Breast epithelium (tissue), 4 donors: ENCODE data around the gene MTERF1. TPM values are rescaled to one million over a fixed set of nuclear protein-coding genes. Genes with fewer than 3 reads are reported as not detected.

Source experiments
- DNase-seq, 2 donors: peaks; one replicate each; pipeline ENCODE4 v3.0.0-alpha.2; 2019; ENCODE audit warnings: low spot score in 2 of 2
- H3K27ac ChIP-seq, 2 donors: fragments of 200-600 bp; sonication (generic) in 1 of 2; one replicate each; pipeline ENCODE4 v1.5.1; 2016 to 2019; ENCODE audit warnings: mild to moderate bottlenecking in 1 of 2
- H3K27me3 ChIP-seq, 2 donors: fragments of 200-600 bp; sonication (generic) in 1 of 2; one replicate each; pipeline versions ENCODE4 v1.5.1 to v1.6.0; 2017 to 2019; ENCODE audit warnings: control low read depth in 1 of 2, mild to moderate bottlenecking in 1 of 2
- H3K36me3 ChIP-seq: fragments of 200-600 bp; one replicate; pipeline ENCODE4 v1.5.1; 2019
- H3K4me1 ChIP-seq, 2 donors: fragments of 200-600 bp; sonication (generic); one replicate each; pipeline ENCODE4 v1.5.1; 2016 to 2019; ENCODE audit warnings: control low read depth in 1 of 2
- H3K4me3 ChIP-seq, 3 donors: fragments of 200-600 bp; sonication (generic); 1 replicate in 2 of 3; 2 replicates in 1 of 3; pipeline ENCODE4 v1.5.1; 2016 to 2019; ENCODE audit warnings: mild to moderate bottlenecking in 3 of 3, moderate library complexity in 2 of 3
- H3K9me3 ChIP-seq, 2 donors: fragments of 200-600 bp; sonication (generic) in 1 of 2; one replicate each; pipeline ENCODE4 v1.5.1; 2016 to 2019; ENCODE audit warnings: control low read depth in 1 of 2
- POLR2A ChIP-seq: fragments of 450-650 bp; IDR thresholded peaks from one replicate; pipeline ENCODE4 v1.6.1; 2016; ENCODE audit warnings: antibody characterized with exemption, mild to moderate bottlenecking, moderate library complexity
- POLR2AphosphoS5 ChIP-seq, 3 donors: sonication (generic); formaldehyde crosslinking; IDR thresholded peaks; one replicate each; pipeline ENCODE4 v1.6.1; 2017; ENCODE audit warnings: antibody characterized with exemption in 3 of 3
- intact Hi-C: fragments of 100-400 bp; cut with DNase I; formaldehyde crosslinking; loops from one replicate; pipeline ENCODE4 v1.15.1; 2023; ENCODE audit warnings: low total_unique reads
- total RNA-seq, 3 donors: library from RNA; depleted of rRNA; stranded (reverse); fragments of >200 nt; gene quantifications; one replicate each; pipeline ENCODE4 v1.1.0, GENCODE V29; 2016
- TF ChIP-seq, protein P1 (sequence below), 3 donors: fragments of 450-650 bp; IDR thresholded peaks; one replicate each; pipeline ENCODE4 v1.5.1; 2016 to 2017; ENCODE audit warnings: antibody characterized with exemption in 3 of 3, mild to moderate bottlenecking in 3 of 3, moderate library complexity in 3 of 3

MTERF1 gene
- total RNA-seq, 3 donors from 2014 or later: 11.5 to 18.6 (median 12.5) TPM

DNA sequence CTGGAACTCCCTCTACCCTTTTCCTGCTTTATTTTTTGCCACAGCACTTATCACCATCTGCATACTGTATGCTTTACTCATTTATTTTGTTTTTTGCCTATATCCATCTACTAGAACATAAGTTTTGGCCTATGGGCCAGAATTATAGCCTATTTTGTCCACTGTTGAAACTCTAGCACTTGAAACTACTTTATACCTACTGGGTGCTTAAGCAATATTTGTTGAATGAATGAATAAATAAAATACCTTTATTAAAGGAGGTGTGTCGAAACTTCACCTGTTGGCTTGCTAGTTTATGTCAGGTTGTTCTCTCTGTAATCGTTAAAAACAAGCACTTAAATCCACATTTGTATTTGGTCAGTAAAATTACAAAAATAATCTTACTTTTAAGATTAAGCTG, 53.3 kb downstream of the MTERF1 start:
- no peaks in the 10 kb centered on the region for H3K4me1 ChIP-seq
- DNase-seq: no peak
- TF ChIP-seq POLR2A (no peak), POLR2AphosphoS5 (IDR thresholded peaks at IDR 0.05) (no peak)
- TF ChIP-seq, protein P1, sequence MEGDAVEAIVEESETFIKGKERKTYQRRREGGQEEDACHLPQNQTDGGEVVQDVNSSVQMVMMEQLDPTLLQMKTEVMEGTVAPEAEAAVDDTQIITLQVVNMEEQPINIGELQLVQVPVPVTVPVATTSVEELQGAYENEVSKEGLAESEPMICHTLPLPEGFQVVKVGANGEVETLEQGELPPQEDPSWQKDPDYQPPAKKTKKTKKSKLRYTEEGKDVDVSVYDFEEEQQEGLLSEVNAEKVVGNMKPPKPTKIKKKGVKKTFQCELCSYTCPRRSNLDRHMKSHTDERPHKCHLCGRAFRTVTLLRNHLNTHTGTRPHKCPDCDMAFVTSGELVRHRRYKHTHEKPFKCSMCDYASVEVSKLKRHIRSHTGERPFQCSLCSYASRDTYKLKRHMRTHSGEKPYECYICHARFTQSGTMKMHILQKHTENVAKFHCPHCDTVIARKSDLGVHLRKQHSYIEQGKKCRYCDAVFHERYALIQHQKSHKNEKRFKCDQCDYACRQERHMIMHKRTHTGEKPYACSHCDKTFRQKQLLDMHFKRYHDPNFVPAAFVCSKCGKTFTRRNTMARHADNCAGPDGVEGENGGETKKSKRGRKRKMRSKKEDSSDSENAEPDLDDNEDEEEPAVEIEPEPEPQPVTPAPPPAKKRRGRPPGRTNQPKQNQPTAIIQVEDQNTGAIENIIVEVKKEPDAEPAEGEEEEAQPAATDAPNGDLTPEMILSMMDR (IDR thresholded peaks at IDR 0.05): no peak
- no peaks in the 10 kb centered on the region for H3K36me3 ChIP-seq
- intact Hi-C loops: no loop called here
- H3K27me3 ChIP-seq: no peaks in the 10 kb centered on the region
- no peaks in the 10 kb centered on the region for H3K9me3 ChIP-seq
- no peak overlapping the region for H3K4me3 ChIP-seq
- H3K27ac ChIP-seq: no peak overlapping the region

DNA sequence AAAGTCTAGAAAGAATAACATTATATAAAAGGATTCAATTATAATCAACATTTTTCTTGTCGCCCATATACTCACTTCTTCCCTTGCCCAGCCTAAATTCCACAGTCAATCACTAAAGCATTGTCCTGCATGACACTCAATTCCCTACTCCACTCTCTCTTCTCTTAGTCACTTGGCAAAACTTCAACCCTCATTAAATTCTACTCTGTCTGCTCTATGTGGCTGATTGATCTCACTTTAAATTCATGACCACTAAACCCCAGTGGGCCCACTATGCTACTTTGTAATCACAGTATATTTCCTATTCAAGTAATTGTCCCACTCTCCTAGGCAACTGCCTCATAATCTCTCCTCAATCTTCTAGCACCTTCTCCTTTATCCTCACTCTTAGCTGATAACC, 54.1 kb downstream of the MTERF1 start:
- TF ChIP-seq, protein P1 (IDR thresholded peaks at IDR 0.05): no peak

DNA sequence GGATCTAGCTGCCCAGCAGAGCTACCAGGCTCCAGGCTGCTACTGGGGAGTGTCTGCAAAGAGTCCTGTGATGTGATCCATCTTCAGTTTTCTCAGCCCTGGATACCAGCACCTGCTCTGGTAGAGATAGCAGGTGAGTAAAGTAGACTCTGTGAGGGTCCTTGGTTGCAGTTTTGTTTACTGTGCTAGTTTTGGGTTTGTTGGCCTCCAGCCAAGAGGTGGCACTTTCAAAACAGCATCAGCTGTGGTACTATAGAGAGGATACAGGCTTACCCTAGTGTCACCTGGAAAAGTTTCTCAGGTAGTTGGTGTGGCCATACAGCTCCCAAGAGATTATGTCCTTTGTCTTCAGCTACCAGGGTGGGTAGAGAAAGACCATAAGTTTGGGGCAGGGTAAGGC, 56.3 kb downstream of the MTERF1 start:
- TF ChIP-seq POLR2A: no peak
- TF ChIP-seq, protein P1 (IDR thresholded peaks at IDR 0.05): no peak
- no peak for TF ChIP-seq POLR2AphosphoS5 (IDR thresholded peaks at IDR 0.05)

More for the DNA sequence above, 54.1 kb downstream of the MTERF1 start:
- H3K4me3 ChIP-seq: no peak overlapping the region
- H3K27ac ChIP-seq: no peak overlapping the region
- no peaks in the 10 kb centered on the region for H3K4me1 ChIP-seq
- no peak for DNase-seq
- no peaks in the 10 kb centered on the region for H3K9me3 ChIP-seq
- intact Hi-C loops: no loop called here
- H3K27me3 ChIP-seq: no peaks in the 10 kb centered on the region
- no peaks in the 10 kb centered on the region for H3K36me3 ChIP-seq

More for the DNA sequence above, 56.3 kb downstream of the MTERF1 start:
- Histone ChIP-seq H3K9me3 (peaks cover 4% of the 10 kb centered on the region in 2 donors), H3K27ac (no peak overlapping the region), H3K27me3 (no peaks in the 10 kb centered on the region), H3K4me1 (no peaks in the 10 kb centered on the region), H3K4me3 (no peak overlapping the region), H3K36me3 (no peaks in the 10 kb centered on the region)
- no peak for DNase-seq
- intact Hi-C loops: no loop called here

Other genes with a start within 250 kb of the MTERF1 start
- gene AKAP9, start 60.2 kb upstream of the MTERF1 start, total RNA-seq: 100 to 1,000 TPM in 2 of 3 donors, 10 to 100 TPM in 1; 73.3 to 193 (median 124) TPM